GM12874 (cell line): Measurements from ENCODE around the gene IARS2.

Source experiments
- CTCF ChIP-seq: IDR thresholded peaks from 2 replicates; pipeline ENCODE4 v1.5.1; 2011; ENCODE audit warnings: low read depth, mild to moderate bottlenecking, control low read depth, low read length, moderate library complexity; ENCODE audit not compliant: insufficient read depth

IARS2 gene

GRCh38 chr1:220176540-220176939 lies 82.6 kb downstream of the IARS2 start:
- no peak for TF ChIP-seq CTCF

- TF ChIP-seq CTCF, result no peak
Observed at GRCh38 chr1:220182111-220182510, 88.2 kb downstream of the IARS2 start.

- no peak for TF ChIP-seq CTCF
Observed at GRCh38 chr1:220182656-220183055, 88.7 kb downstream of the IARS2 start.

GRCh38 chr1:220184506-220184905 lies 90.6 kb downstream of the IARS2 start:
- no peak for TF ChIP-seq CTCF

GRCh38 chr1:220186752-220187151 lies 92.8 kb downstream of the IARS2 start:
- TF ChIP-seq CTCF, result no peak

GRCh38 chr1:220188538-220188937 lies 94.6 kb downstream of the IARS2 start:
- no peak for TF ChIP-seq CTCF

- peak; percentile 14; the same call in 1 of the 2 replicates for TF ChIP-seq CTCF
Observed at GRCh38 chr1:220189750-220190347, 95.9 kb downstream of the IARS2 start.

- TF ChIP-seq CTCF, result no peak
Observed at GRCh38 chr1:220195701-220196100, 101.8 kb downstream of the IARS2 start.
